Lower leg skin (tissue), 4 donors: ENCODE results near the gene ATP6AP1. TPM values are rescaled to one million over a fixed set of nuclear protein-coding genes. Genes with fewer than 3 reads are reported as not detected.
"Not testable (repeated sequence)": the region's sequence is repeated elsewhere in the genome, so short reads cannot be mapped to it uniquely, and the experiment has no call there.

ENCODE experiments used
- DNase-seq, 2 donors: peaks; one replicate each; pipeline ENCODE4 v3.0.0-alpha.2; 2019; ENCODE audit warnings: low spot score in 2 of 2
- H3K4me3 ChIP-seq: fragments of 200-600 bp; sonication (generic); 2 replicates; pipeline ENCODE4 v1.5.1; 2017; ENCODE audit warnings: mild to moderate bottlenecking, low read depth; ENCODE audit not compliant: poor library complexity, severe bottlenecking
- CTCF ChIP-seq, 3 donors: fragments of 450-650 bp; IDR thresholded peaks; one replicate each; pipeline ENCODE4 v1.5.1; 2016; ENCODE audit warnings: antibody characterized with exemption in 3 of 3, mild to moderate bottlenecking in 3 of 3, moderate library complexity in 2 of 3
- POLR2A ChIP-seq, 2 donors: fragments of 450-650 bp; IDR thresholded peaks; one replicate each; pipeline ENCODE4 v1.6.1; 2016 to 2017; ENCODE audit warnings: antibody characterized with exemption in 2 of 2, mild to moderate bottlenecking in 1 of 2, moderate library complexity in 1 of 2
- WGBS, 2 donors: methylation state at CpG; one replicate each; pipeline ENCODE4 v1.1.5; 2018; 5-methylcytosine and 5-hydroxymethylcytosine counted together
- intact Hi-C: fragments of 100-400 bp; cut with DNase I; formaldehyde crosslinking; loops from one replicate; pipeline ENCODE4 v1.15.0; 2023; ENCODE audit warnings: low total_unique reads
- total RNA-seq, 4 donors: library from RNA; depleted of rRNA; stranded (reverse); fragments of >200 nt; gene quantifications; one replicate each; pipeline ENCODE4 v1.1.0, GENCODE V29; 2016

ATP6AP1 gene
- total RNA-seq, 4 donors from 2014 or later, result 71.0 to 93.5 (median 78.4) TPM

- TF ChIP-seq POLR2A (IDR thresholded peaks at IDR 0.05) (no peak), CTCF (IDR thresholded peaks at IDR 0.05) (no peak)
- H3K4me3 ChIP-seq, result no peak overlapping the region
- 70 to 74% methylated on average over 5 to 6 of the region's 6 CpGs for WGBS, 2 donors
- DNase-seq, result no peak
- intact Hi-C loops, result no loop called here
Observed at GRCh38 chrX:154381271-154381670, 47.2 kb upstream of the ATP6AP1 start.

GRCh38 chrX:154382483-154383069, 45.9 kb upstream of the ATP6AP1 start:
- intact Hi-C loops, result no loop called here
- WGBS, 2 donors, result 75 to 82% methylated on average over 8 to 11 of the region's 11 CpGs
- TF ChIP-seq CTCF (IDR thresholded peaks at IDR 0.05) (no peak), POLR2A (IDR thresholded peaks at IDR 0.05) (no peak)
- no peak for DNase-seq
- H3K4me3 ChIP-seq, result no peak overlapping the region

- intact Hi-C loops, result no loop called here
- 74 to 81% methylated on average over 11 to 14 of the region's 14 CpGs for WGBS, 2 donors
- DNase-seq, result no peak
- H3K4me3 ChIP-seq, result no peak overlapping the region
- TF ChIP-seq CTCF (IDR thresholded peaks at IDR 0.05) (no peak), POLR2A (IDR thresholded peaks at IDR 0.05) (no peak)
Observed at GRCh38 chrX:154383359-154384283, 44.9 kb upstream of the ATP6AP1 start.

- intact Hi-C loops, result no loop called here
- TF ChIP-seq POLR2A (IDR thresholded peaks at IDR 0.05), result no peak
- no peak for TF ChIP-seq CTCF (IDR thresholded peaks at IDR 0.05)
- WGBS, 2 donors, result 74 to 75% methylated on average over 7 of the region's 8 CpGs
- DNase-seq, result no peak
- H3K4me3 ChIP-seq, result no peak overlapping the region
Observed at GRCh38 chrX:154384284-154384892, 44.1 kb upstream of the ATP6AP1 start.

GRCh38 chrX:154388094-154388493, 40.4 kb upstream of the ATP6AP1 start:
- DNase-seq, H3K4me3 ChIP-seq, intact Hi-C loops: not testable (repeated sequence)
- no CpG with 5 or more reads among the region's 20 CpGs for WGBS, 2 donors

GRCh38 chrX:154388649-154389048, 39.8 kb upstream of the ATP6AP1 start:
- intact Hi-C loops, DNase-seq, H3K4me3 ChIP-seq: not testable (repeated sequence)
- no CpG with 5 or more reads among the region's 16 CpGs for WGBS, 2 donors

- H3K4me3 ChIP-seq, intact Hi-C loops, DNase-seq: not testable (repeated sequence)
- WGBS, 2 donors, result no CpG with 5 or more reads among the region's 121 CpGs
Observed at GRCh38 chrX:154389812-154390747, 38.4 kb upstream of the ATP6AP1 start.

GRCh38 chrX:154396363-154396762, 32.1 kb upstream of the ATP6AP1 start:
- H3K4me3 ChIP-seq, DNase-seq, intact Hi-C loops: not testable (repeated sequence)
- 93 to 94% methylated on average over 15 to 17 of the region's 17 CpGs for WGBS, 2 donors
